Choroid plexus epithelial cell (primary cell): ENCODE data around the gene RNF19B.

Experiments
- DNase-seq: peaks from one replicate; pipeline ENCODE4 v3.0.0-alpha.2; 2010; ENCODE audit warnings: low read depth
- H3K4me3 ChIP-seq: 2 replicates; pipeline ENCODE4 v1.5.1; 2011; ENCODE audit warnings: low read depth, mild to moderate bottlenecking, control low read depth, low read length, moderate library complexity
- TF ChIP-seq, protein P1 (sequence below): conservative IDR thresholded peaks from 2 replicates; pipeline ENCODE4 v1.5.1; 2011; ENCODE audit warnings: low read depth, mild to moderate bottlenecking, control low read depth, inconsistent platforms, low read length, moderate library complexity

RNF19B gene

DNA sequence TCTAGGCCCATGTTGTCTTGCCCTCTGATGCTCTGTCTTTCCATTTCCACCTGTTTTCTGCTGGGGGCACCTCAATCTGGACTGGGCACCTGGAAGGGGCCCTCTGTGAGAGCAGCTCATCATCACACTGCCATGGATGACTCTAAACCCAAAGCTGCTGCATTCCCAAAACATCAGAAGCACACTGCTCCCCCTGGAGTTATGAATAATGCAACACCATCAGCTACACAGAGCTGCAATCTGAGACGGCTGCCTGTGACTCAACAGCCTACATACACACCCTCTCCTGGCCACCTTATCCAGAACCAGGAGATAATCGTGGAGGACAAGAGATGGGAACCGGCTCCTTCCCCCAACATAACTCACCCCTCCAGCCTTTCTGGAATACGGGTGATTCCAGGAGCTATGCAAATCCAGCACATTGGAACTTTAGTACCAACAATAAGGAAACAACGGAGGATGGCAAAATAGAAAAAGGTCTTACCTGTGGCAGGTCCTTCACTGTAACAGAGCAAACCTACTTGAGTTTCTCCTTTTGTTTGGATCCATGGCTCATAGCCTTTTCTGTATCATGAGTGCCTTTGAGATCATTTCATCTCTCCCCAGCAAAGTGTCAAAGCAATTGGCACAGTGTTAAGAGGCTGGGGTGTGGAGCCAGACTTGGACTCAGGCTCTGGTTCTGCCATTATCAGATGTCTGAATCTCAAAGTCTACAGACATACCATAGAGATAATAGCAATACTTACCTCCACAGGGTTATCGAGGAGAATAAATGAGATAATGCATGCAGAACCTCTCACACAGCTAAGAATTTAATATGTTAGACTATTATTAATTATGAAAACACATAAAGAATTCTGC lies 42.8 kb upstream of the RNF19B start:
- TF ChIP-seq, protein P1, sequence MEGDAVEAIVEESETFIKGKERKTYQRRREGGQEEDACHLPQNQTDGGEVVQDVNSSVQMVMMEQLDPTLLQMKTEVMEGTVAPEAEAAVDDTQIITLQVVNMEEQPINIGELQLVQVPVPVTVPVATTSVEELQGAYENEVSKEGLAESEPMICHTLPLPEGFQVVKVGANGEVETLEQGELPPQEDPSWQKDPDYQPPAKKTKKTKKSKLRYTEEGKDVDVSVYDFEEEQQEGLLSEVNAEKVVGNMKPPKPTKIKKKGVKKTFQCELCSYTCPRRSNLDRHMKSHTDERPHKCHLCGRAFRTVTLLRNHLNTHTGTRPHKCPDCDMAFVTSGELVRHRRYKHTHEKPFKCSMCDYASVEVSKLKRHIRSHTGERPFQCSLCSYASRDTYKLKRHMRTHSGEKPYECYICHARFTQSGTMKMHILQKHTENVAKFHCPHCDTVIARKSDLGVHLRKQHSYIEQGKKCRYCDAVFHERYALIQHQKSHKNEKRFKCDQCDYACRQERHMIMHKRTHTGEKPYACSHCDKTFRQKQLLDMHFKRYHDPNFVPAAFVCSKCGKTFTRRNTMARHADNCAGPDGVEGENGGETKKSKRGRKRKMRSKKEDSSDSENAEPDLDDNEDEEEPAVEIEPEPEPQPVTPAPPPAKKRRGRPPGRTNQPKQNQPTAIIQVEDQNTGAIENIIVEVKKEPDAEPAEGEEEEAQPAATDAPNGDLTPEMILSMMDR, result peak; percentile 82
- H3K4me3 ChIP-seq, result no peak overlapping the region
- DNase-seq, result peak; percentile 96

DNA sequence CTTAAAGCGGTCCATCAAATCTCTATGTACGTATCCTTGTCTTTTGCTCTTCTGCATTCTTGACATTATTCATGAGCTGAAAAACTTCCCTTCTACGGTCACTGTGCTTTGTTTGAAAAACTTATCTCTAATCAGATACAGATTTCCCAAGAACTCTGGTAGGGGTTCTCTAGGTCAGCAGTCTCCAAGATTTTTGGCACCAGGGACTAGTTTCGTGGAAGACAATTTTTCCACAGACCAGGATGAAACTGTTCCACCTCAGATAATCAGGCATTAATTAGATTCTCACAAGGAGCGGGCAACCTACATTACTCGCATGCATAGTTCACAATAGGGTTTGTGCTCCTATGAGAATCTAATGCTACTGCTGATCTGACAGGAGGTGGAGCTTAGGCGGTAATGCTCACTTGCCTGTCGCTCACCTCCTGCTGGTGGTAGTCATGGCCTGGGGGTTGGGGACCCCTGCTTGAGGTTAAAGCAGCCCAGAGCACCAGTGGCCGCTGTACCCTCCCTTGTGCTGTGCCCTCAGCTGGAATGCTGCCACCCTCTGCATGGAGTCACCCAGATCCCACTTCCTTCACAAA lies 41.3 kb upstream of the RNF19B start:
- TF ChIP-seq, protein P1, result peak; percentile 16
- no peak overlapping the region for H3K4me3 ChIP-seq
- peak; percentile 51 for DNase-seq

- DNase-seq, result no peak
- TF ChIP-seq, protein P1, result no peak
- no peak overlapping the region for H3K4me3 ChIP-seq
These were observed 40.7 kb upstream of the RNF19B start for GRCh38 chr1:33005117-33005837.

- no peak overlapping the region for H3K4me3 ChIP-seq
- TF ChIP-seq, protein P1, result no peak
- DNase-seq, result peak; percentile 34
These were observed 40.0 kb upstream of the RNF19B start for GRCh38 chr1:33004613-33005012.

- TF ChIP-seq, protein P1, result no peak
- H3K4me3 ChIP-seq, result no peak overlapping the region
- no peak for DNase-seq
These were observed 39.0 kb upstream of the RNF19B start for GRCh38 chr1:33003657-33004056.

GRCh38 chr1:33002006-33002405 lies 37.4 kb upstream of the RNF19B start:
- H3K4me3 ChIP-seq, result no peak overlapping the region
- TF ChIP-seq, protein P1, result no peak
- DNase-seq, result no peak
